WTC11 (cell line): Measurements from ENCODE around the gene URI1.

ENCODE experiments used
- AFF4 ChIP-seq: sonication (generic); formaldehyde crosslinking; IDR thresholded peaks from 2 replicates; pipeline ENCODE4 v1.8.1; 2023; ENCODE audit warnings: mild to moderate bottlenecking, missing genetic modification reagents, borderline replicate concordance
- CTCF ChIP-seq: fragments of 200-600 bp; IDR thresholded peaks from 2 replicates; pipeline ENCODE4 v1.8.0; 2022; ENCODE audit warnings: antibody characterized with exemption
- MAX ChIP-seq: sonication (generic); formaldehyde crosslinking; IDR thresholded peaks from 2 replicates; pipeline ENCODE4 v1.8.0; 2022; ENCODE audit warnings: mild to moderate bottlenecking, missing genetic modification reagents
- SP1 ChIP-seq: sonication (generic); formaldehyde crosslinking; conservative IDR thresholded peaks from 2 replicates; pipeline ENCODE4 v1.8.1; 2022; ENCODE audit warnings: missing genetic modification reagents
- USF2 ChIP-seq: sonication (generic); formaldehyde crosslinking; IDR thresholded peaks from 2 replicates; pipeline ENCODE4 v1.8.1; 2023; ENCODE audit warnings: mild to moderate bottlenecking, missing genetic modification reagents, moderate library complexity
- ZNF416 ChIP-seq: fragments of 250-450 bp; sonication (Bioruptor Pico); IDR thresholded peaks from 2 replicates; pipeline ENCODE4 v1.9.0; 2021; ENCODE audit warnings: mild to moderate bottlenecking, inconsistent platforms

GRCh38 chr19:29978080-29978479 is 36.0 kb downstream of the URI1 start:
- TF ChIP-seq CTCF (no peak), ZNF416 (CRISPR knock-in tag) (no peak), USF2 (CRISPR knock-in tag) (no peak), MAX (CRISPR knock-in tag) (no peak), SP1 (no peak), AFF4 (no peak)
